Anterior cingulate cortex (tissue), 58 donors: ENCODE measurements around the gene ETV1.

Experiments
- DNase-seq, 58 donors: peaks; one replicate each; lab custom pipeline; 2025; lab: John Stamatoyannopoulos, UW

The ETV1 gene

DNA sequence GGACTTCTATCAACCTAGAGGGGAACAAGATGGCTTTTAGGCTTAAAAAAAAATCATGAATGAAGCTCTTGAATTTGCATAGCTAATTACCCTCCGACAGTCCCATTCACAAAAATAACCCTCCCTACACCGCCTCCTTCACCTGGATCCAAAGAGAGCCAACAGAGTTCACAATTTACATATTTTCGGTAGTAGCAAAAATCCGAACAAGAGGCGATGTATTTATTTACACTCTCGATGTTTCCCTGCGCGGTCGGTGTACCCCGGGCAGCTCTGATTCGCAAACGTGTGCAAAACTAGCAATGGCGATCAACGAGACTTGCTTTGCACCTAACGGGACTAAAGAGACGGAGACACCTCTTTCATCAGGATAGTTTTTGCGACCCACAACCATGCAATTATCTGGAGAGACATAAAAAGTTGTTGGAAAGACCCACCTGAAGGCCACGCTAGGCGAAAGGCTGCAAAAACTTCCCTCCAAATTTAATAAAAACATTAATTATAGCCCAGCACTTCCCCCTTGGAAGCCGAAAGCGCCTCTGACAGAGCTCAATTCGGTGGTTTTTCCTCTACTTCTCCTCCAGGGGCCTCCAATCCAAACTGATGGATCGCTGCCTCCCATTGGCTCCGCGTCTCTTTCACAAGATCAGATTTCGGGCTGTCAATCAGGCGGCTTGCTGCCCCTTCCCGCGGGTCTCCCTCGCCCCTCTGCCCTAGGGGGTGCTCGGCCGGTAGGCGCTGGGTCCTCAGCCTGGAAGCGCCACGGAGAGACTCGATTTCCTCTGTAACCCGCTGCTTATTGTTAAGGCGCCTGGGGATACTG lies at the start of gene ETV1:
Gene ETV1 (minus strand): TSS at position 541 of the 823 bp plus-strand sequence. CDS start 614 bp downstream, outside the sequence.
- DNase-seq: peak in 56 of 58 donors; percentile 12 to 87 (median 52)

DNA sequence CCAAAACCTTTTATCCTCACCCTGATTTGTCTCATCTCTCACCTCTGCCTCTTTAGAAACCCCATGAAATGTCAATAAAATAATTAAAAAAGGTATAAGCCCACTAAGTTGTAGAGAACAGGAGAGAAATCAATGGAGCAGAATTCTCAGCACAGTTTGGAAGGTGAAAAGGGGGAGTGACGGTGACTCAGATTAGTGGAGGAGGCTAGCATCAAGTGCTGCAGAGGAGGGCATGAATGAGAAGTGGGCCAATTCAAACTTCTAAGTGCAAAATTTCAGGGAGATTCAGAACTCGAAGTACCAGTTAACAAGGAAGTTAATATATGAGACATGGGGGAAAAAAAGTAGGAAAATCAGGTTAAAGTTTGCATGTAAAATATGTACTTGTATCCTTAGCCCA lies 34.9 kb upstream of the ETV1 start:
- DNase-seq: peak in 8 of 58 donors; percentile 3 to 17 (median 8)

GRCh38 chr7:14023838-14024237 lies 34.4 kb upstream of the ETV1 start:
- DNase-seq: no peak

- DNase-seq: no peak
Measured at GRCh38 chr7:14023342-14023741, 33.9 kb upstream of the ETV1 start.

DNA sequence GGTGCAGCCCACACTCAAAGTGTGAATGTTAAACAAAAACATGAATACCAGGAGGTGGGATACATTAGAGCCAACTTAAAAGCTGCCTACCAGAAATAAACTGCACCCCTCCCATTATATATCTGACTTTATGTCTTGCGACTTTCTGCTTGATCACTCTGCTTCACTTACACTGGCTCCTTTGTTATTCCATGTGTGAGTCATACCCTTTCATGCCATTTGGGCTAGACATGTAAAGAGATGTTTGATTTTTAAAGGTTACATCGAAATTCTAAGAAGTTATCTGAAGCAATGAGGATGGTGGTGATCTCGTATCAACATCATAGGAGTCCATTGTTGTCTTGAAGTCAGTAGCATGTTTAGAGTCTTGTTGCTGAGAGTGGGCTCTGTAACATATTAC lies 31.6 kb upstream of the ETV1 start:
- no peak for DNase-seq

GRCh38 chr7:14020339-14020900 lies 31.0 kb upstream of the ETV1 start:
- DNase-seq: no peak

- DNase-seq: no peak
Measured at GRCh38 chr7:14018751-14019150, 29.3 kb upstream of the ETV1 start.

DNA sequence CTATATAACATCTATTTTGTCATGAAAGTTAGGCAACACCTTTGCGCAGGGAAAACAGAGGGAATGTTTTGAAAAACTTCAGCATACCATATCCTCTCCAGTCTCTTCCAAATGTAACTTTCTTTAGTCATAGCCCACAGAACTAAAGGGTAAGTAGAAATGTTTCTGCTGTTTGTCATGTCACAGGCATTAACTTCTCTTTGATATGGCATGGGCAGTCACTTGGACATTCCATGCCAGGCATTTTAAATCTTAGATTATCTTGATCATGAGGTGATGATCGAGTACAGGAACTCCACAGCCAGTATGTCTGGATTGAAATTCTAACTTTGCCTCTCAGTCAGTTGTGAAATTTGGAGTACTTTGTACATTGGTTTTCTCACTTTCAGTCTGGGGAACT lies 27.5 kb upstream of the ETV1 start:
- DNase-seq: no peak

DNA sequence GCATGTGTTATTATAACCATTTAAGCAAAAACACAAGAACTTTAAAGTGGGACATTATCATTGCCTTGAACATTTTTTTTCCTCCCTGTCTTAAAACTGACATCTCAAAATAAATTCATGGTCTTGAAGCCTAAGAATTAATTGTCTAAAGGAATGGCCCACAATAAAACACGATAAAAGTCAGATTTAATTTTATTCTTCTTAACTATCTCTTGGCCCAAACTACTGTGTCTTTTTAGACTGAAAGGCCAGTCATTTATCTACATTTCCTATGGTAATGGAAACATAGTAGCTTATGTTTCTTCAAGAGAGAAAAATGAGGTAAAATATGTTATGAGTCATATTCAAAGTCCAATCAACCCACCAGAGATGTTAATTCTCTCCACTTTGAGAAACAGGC lies 24.4 kb upstream of the ETV1 start:
- DNase-seq: no peak

DNA sequence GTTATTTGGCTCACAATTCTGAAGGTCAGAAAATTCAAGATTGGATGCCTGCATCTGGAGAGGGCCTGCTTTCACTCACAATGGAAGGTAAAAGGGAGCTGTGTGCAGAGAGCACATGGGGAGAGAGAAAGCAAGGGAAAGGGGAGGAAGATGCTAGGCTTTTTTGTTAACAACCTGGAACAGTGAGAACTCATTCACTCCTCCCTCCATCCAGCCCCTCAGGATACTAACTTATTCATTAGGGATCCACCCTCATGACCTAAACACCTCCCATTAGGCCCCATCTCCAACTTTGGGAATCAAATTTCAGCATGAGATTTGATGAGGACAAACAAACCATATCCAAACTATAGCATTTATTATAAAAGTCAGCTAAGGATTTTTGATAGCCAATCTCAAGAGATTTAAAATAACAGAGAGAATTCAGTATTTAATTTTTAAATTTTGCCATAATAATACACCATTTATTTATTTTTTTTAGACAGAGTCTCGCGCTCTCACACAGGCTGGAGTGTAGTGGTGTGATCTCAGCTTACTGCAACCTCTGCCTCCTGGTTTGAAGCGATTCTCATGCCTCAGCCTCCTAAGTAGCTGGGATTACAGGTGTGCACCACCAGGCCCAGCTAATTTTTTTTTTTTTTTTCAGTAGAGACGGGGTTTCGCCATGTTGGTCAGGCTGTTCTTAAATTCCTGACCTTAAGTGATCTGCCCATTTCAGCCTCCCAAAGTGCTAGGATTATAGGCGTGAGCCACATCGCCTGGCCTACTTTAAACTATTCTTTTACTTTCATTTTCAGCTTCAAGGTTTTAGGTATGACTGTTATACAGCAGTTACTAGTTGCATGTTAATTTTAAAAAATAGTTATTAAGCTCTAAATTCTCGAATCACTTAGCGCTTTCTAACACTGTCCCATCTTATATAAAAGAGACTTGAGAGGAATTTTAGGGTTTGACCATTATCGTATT lies 20.3 kb upstream of the ETV1 start:
- DNase-seq: no peak

DNA sequence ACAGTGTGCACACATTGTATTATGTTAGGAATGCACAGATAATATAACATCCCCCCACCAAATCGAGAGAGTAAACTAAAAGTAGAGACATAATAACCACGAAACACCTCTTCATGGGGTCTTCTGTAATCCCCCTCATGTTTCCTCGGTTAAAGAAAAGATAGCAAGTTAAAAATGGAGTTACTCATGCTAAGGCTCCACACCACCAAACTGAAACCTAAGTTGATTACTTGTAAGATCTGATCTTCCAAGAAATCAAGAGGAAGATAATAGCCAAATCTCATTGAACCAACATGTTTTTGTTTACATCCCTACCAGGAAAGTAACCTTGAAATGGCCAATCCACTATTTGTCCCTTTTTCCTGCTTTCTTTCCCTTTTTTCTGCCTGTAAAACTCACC lies 11.7 kb upstream of the ETV1 start:
- DNase-seq: no peak

DNA sequence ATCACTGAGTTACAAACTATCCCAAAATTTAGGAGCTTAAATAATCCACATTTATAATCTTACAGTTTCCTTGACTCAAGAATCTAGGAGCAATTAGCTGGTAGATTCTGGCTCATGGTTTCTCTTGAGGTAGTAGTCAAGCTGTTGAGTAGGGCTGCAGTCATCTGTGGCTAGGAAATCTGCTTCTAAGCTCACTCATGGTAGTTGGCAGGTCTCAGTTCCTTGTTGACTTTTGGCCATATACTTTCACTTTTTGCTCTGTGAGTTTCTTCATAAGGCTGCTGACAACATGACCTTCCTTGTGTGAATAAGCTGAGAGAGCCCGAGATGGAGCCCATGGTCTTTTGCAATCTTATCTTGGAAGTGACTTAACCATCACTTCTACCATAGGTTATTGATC lies 10.8 kb upstream of the ETV1 start:
- no peak for DNase-seq

DNA sequence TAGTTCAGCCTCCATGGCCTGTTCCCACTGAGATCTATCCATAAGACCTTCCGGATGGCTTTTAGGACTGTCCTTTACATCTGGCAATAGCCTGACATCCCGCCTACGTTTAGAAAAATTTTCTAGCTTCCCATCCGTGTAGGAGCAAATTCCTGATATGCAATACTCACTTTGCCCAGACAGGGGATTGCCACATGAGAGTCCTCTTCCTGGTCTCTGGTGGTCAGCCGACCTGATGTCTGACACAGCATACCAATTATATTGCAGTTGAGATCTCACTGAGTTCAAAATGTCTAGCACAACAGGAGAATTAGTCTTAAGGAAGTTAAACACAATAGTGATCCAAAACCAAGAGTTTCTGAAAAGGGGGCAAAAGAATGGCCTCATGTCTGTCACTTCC lies 9.4 kb upstream of the ETV1 start:
- no peak for DNase-seq

DNA sequence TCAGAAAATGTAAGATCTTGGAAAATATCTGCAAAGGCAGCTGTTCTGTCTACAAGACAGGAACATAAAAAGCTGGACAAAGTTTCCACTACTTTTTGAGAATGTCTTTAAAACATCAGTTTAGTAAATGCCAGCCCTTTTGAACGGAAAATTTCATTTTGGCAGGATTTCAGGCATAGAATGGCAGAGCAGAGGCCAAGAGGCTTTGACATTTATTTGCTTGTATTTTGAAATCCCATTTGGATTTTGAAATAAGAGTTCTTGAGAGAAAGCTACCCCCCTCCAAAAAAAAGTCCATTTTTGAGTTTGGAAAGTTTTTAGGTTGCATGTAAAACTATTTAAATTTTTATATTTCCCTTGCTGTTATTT lies 3.1 kb upstream of the ETV1 start:
- peak in 1 of 58 donors; percentile 33 for DNase-seq

DNA sequence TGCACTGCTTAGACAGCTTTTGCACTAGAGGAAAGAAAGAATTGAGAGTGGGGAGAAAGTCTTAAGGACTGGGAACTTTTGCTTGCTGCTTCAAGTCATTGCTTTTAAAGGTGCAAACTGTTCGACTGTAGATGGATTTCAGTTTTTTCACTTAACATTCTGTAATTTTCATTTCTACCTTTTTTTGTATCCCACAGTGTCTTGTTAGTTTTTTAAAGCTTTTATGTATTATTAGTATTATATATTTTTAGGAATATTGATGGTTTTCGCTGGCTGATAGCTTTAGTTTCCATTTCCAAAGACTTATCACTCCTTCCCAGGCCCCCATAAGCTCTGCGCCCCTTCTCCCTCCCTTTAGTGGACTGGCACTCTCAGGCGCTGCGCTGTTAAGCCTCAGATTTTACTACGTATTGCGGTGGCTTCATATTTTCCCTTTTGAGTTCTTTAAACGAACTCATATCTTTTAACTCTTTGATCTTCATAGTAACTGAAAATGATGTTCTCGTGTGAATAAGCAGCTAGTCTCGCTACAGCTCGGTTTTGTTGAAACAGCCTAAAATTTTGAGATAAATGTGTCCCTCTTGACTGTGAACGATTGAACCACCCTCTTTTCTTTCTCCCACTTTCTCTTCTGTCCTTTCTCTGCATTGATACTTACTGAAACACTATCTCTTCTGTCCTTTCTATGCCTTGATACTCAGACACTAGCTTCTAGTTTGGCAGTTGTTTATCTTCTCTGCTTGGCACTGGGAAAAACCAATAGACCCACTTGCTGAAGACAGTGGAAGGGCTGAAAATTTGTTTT lies 2.5 kb upstream of the ETV1 start:
- DNase-seq: peak in 1 of 58 donors; percentile 4

GRCh38 chr7:13990984-13991790 lies 1.7 kb upstream of the ETV1 start:
- DNase-seq: peak; percentile 50 to 96 (median 90)

GRCh38 chr7:13990319-13990983 lies 985 bp upstream of the ETV1 start:
- DNase-seq: peak in 42 of 58 donors; percentile 7 to 72 (median 40)

DNA sequence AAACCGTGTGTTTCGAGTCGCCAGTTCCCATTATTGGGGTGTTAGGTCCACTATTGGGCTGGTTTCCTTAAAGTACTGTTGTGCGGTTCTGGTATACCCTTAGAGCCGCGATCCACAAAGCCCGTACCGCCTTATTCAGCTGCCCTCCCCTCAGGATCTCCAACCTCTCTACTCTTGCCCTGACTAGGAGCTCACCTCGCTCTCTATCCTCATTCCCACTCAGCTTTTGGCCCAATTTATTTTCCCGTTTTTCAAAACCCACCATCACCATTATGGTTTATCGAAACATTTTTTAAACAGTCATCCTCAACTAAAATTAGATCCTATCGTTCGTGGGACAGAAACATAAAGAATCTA lies 461 bp upstream of the ETV1 start:
- DNase-seq: no peak

- DNase-seq: peak in 20 of 58 donors; percentile 1 to 40 (median 14)
Measured at GRCh38 chr7:13988731-13989125, 738 bp downstream of the ETV1 start.
